GM18909 (cell line): Measurements from ENCODE around the gene MACO1.
"Not testable (repeated sequence)": the region's sequence is repeated elsewhere in the genome, so short reads cannot be mapped to it uniquely, and the experiment has no call there.

Experiments
- ATAC-seq: cut with Tn5 transposase; IDR thresholded peaks from one replicate; pipeline ENCODE4 v1.9.1; 2021; ENCODE audit warnings: mild to moderate bottlenecking; ENCODE audit not compliant: unreplicated experiment, poor library complexity

MACO1 gene

DNA sequence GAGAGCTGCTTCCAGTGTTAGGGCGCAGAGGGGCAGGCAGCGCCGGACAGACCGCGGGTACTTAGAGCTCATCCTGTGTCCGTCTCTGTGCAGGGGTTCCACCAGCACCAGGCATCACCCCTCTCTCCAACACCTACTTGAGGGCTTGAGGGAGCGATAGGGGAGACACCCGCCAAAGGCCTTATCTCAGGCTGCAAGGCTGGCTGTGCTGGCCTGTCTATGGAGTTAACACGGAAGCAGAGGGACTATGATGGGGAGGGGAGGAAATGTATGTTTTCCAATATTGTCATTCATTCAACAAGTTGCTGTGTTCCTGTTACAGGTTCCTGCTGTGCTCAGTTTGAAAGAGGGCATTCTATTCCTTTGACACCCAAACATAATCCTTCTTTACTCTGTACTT lies 10.0 kb upstream of the MACO1 start, which contains the start of gene RHCE:
Gene RHCE (minus strand): TSS at position 111 of the 400 bp plus-strand sequence. CDS start 39 bp downstream, at position 72.
- ATAC-seq = not testable (repeated sequence)

DNA sequence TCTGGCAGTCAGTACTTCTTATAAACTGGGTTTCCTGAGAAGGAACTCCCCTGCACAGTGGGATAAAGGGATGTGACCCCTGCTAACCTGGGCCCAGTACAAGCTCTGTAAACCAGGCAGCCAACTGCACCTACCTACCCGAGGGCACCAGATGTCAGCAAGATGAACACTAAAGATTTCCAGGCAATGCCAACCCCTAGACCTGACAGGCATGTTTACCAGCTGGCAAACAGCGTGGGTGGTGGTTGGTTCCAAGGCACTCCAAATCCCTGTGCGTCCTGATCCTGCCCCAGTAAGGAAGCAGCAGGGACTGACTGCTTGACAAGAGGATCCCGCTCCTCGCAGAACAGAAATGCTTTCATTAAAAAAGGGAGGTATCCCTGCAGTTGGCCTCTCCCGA lies 7.5 kb upstream of the MACO1 start:
- not testable (repeated sequence) for ATAC-seq

GRCh38 chr1:25425098-25426085 lies 5.3 kb upstream of the MACO1 start:
- ATAC-seq = no peak

DNA sequence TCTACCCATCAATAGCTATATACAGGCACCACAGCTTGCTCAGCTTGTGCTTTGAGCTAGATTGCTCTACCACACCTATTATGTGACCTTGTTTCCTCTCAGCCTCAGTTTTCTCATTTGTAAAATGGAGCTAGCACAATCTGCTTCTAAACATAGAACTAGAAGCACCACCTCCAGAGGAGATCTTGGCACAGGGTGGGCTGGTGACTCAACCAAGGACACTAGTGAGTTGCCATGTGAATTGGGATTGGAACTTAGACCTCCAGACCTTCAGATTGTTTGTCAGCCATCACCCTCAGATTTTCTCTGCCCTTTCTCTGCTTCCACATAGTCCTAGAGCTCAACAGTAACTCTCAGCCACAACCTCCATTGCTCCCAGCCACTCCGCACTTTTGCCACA lies 3.0 kb upstream of the MACO1 start:
- ATAC-seq = no peak

- no peak for ATAC-seq
Observed at GRCh38 chr1:25428475-25429166, 2.1 kb upstream of the MACO1 start.

GRCh38 chr1:25430967-25431881 lies 527 bp downstream of the MACO1 start:
- peak; percentile 30 for ATAC-seq

GRCh38 chr1:25431955-25432719 lies 1.4 kb downstream of the MACO1 start:
- no peak for ATAC-seq

- no peak for ATAC-seq
Observed at GRCh38 chr1:25432749-25433388, 2.2 kb downstream of the MACO1 start.

- no peak for ATAC-seq
Observed at GRCh38 chr1:25433389-25434186, 2.9 kb downstream of the MACO1 start.

DNA sequence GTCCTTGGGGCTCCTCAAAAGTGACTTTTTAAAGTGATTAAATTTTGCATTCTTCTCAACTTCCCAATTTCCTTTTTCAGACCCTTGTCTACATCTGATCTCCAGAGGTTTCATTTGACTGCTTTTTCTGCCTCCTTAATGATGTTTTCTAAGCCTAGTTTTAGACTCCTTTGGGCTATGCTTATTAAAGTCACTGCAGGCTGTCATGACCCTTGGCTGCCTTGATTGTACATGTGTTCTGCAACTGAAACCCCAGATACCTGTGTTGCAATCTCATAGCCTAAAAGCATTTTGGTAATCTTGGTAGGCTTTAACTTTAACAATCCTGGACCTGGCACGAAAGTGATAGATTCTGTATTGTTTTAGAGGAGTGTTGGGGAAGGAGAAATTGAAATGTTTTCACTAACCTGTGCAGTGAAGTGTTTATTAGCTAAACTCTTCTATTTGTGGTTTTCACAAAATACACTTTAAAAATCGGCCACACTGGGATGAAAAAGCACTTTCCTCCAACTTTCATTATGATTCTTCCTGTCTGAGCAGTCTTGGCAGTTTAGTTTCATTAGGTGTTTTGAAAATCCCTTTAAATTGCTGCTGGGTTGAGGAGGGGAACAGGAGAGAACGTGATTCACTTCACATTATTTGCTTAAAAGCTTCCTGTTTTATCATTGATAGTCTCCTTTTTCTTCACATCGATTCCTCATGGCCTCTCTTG lies 4.9 kb downstream of the MACO1 start:
- ATAC-seq = no peak

- no peak for ATAC-seq
Observed at GRCh38 chr1:25437672-25438071, 7.0 kb downstream of the MACO1 start.

DNA sequence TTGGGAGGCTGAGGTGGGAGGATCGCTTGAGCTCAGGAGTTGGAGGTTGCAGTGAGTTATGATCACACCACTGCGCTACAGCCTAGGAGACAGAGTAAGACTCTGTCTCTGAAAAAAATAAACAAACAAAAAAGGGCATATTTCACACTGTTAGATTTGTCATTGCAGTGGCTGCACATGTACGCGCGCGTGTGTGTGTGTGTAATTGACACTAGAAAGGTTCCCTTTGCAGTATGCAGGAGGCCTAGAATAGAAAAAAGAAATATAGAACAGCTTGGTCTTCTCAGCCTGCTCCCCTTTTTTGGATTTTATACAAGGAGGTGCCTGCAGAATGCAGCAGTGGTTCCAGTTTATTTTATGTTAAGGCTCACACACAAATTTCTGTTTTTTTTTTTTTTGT lies 8.6 kb downstream of the MACO1 start:
- no peak for ATAC-seq

- no peak for ATAC-seq
Observed at GRCh38 chr1:25442178-25442577, 11.5 kb downstream of the MACO1 start.

DNA sequence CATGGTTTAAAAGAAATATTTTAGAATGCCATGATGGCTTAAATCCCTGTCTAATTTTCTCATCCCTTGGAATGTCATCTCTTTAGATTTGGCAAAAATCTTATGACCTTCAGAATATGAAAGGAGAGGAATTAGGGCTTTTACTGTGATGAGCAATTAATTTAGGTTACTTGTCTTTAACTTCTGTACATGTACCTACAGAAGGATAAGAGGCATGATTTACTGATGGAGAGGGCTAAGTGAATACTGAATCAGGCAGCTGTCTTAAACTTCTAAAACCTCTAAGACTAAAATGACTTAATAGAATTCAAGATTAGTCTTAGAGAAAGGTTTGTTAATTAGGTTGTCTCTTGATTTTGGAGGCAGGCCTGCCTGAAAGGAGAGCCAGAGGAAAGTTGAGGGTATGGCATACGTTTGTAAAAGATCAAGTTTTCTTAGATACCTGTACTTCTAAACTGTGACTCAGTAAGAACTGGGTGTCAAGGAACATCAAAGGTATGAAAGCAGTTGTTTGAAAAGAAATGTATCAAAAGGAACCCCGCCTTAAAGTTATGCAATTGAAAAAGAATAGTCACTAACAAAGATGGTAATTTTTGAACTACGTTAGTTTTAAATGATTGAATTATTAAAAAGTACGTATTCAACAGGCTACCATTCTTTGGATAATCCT lies 12.5 kb downstream of the MACO1 start:
- no peak for ATAC-seq

DNA sequence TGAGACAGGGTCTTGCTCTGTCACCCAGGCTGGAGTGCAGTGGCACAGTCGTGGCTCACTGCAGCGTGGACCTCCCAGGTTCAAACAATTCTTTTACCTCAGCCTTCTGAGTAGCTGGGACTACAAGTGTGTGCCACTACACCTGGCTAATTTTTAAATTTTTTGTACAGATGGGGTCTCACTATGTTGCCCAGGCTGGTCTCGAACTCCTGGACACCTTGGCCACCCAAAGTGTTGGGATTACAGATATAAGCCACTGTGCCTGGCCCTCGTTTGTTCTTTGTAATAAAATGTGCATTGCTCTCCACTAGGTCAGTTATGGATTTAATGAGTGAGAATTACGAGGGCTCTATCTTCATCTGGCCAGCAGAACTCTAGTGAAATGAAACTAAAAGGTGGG lies 13.9 kb downstream of the MACO1 start:
- not testable (repeated sequence) for ATAC-seq

- no peak for ATAC-seq
Observed at GRCh38 chr1:25445993-25446538, 15.4 kb downstream of the MACO1 start.

- ATAC-seq = no peak
Observed at GRCh38 chr1:25447547-25447946, 16.9 kb downstream of the MACO1 start.
